SK-N-SH (cell line): ENCODE results near the gene CHST6. TPM values are rescaled to one million over a fixed set of nuclear protein-coding genes. Genes with fewer than 3 reads are reported as not detected.

ENCODE experiments used
- CTCF ChIA-PET: fragments of 300-600, 350-600 bp; formaldehyde crosslinking; extraction: SDS; loops from one replicate; lab custom pipeline; 2021; lab: Yijun Ruan, JAX
- POLR2A ChIA-PET: fragments of 350-600 bp; sonication (Branson Sonifier 250); formaldehyde crosslinking; extraction: SDS; loops from one replicate; lab custom pipeline; 2020; ENCODE audit warnings: antibody characterized with exemption, inconsistent platforms; lab: Yijun Ruan, JAX
- DNase-seq: peaks from one replicate; pipeline ENCODE4 v3.0.0; 2012
- H2AFZ ChIP-seq: fragments of 200-600 bp; sonication (generic); 2 replicates; pipeline ENCODE4 v1.8.1; 2016; ENCODE audit warnings: antibody characterized with exemption, mild to moderate bottlenecking, low read depth
- H3F3A ChIP-seq: fragments of 200-600 bp; sonication (generic); replicated peaks from 2 replicates; pipeline ENCODE3; 2016; ENCODE audit warnings: antibody characterized with exemption, mild to moderate bottlenecking; ENCODE audit not compliant: insufficient read depth
- H3K27ac ChIP-seq, 2 experiments: fragments of 200-500 bp in 1 of 2; fragments of 200-600 bp in 1 of 2; sonication (Bioruptor generic) in 1 of 2; sonication (generic), shearing (Covaris generic) in 1 of 2; 2 replicates each; pipeline versions ENCODE4 v1.5.1 to v1.6.1; 2014 to 2016; ENCODE audit warnings: low read depth in 2 of 2, inconsistent platforms in 1 of 2, low read length in 1 of 2, mild to moderate bottlenecking in 1 of 2, mixed read lengths in 1 of 2
- H3K27me3 ChIP-seq: fragments of 200-600 bp; sonication (generic), shearing (Covaris generic); 2 replicates; pipeline ENCODE4 v1.6.1; 2016; ENCODE audit warnings: mixed run types; ENCODE audit not compliant: insufficient read depth
- H3K36me3 ChIP-seq, 2 experiments: fragments of 200-500 bp in 1 of 2; fragments of 200-600 bp in 1 of 2; sonication (Bioruptor generic) in 1 of 2; sonication (generic) in 1 of 2; replicated peaks in 1 of 2; 2 replicates each; pipeline versions ENCODE3 to v1.5.1; 2014 to 2016; ENCODE audit warnings: low read length in 1 of 2, mild to moderate bottlenecking in 1 of 2; ENCODE audit not compliant: insufficient read depth in 2 of 2, control insufficient read depth in 1 of 2
- H3K4me1 ChIP-seq, 2 experiments: fragments of 200-500 bp in 1 of 2; fragments of 200-600 bp in 1 of 2; sonication (Bioruptor generic) in 1 of 2; sonication (generic), shearing (Covaris generic) in 1 of 2; 2 replicates each; pipeline versions ENCODE4 v1.5.1 to v1.6.1; 2014 to 2016; ENCODE audit warnings: low read depth in 1 of 2, low read length in 1 of 2, mixed run types in 1 of 2; ENCODE audit not compliant: insufficient read depth in 2 of 2, control insufficient read depth in 1 of 2
- H3K4me2 ChIP-seq: fragments of 200-600 bp; sonication (generic), shearing (Covaris generic); 2 replicates; pipeline ENCODE4 v1.6.1; 2017; ENCODE audit warnings: mixed run types
- H3K4me3 ChIP-seq, 2 experiments: fragments of 200-500 bp in 1 of 2; fragments of 200-600 bp in 1 of 2; sonication (Bioruptor generic) in 1 of 2; sonication (generic), shearing (Covaris generic) in 1 of 2; 2 replicates each; pipeline versions ENCODE4 v1.5.1 to v1.8.1; 2014 to 2016; ENCODE audit warnings: low read depth in 2 of 2, inconsistent platforms in 1 of 2, low read length in 1 of 2, mild to moderate bottlenecking in 1 of 2, mixed read lengths in 1 of 2, moderate library complexity in 1 of 2
- H3K79me2 ChIP-seq: fragments of 200-600 bp; sonication (generic); 2 replicates; pipeline ENCODE4 v1.8.1; 2017; ENCODE audit warnings: mild to moderate bottlenecking; ENCODE audit not compliant: insufficient read depth
- H3K9ac ChIP-seq: fragments of 200-600 bp; sonication (generic); 2 replicates; pipeline ENCODE4 v1.6.1; 2017; ENCODE audit warnings: mixed run types
- H3K9me2 ChIP-seq: fragments of 200-600 bp; sonication (generic); 2 replicates; pipeline ENCODE4 v1.6.1; 2017; ENCODE audit warnings: mixed run types
- H3K9me3 ChIP-seq: fragments of 200-600 bp; sonication (generic); 2 replicates; pipeline ENCODE4 v1.6.1; 2017; ENCODE audit warnings: mixed run types, mild to moderate bottlenecking, moderate library complexity
- H4K20me1 ChIP-seq: fragments of 200-600 bp; sonication (generic); 2 replicates; pipeline ENCODE4 v1.6.1; 2017; ENCODE audit warnings: mild to moderate bottlenecking, mixed run types; ENCODE audit not compliant: insufficient read depth
- CHD2 ChIP-seq: fragments of 150-350 bp; IDR thresholded peaks from 2 replicates; pipeline ENCODE4 v1.6.1; 2018; ENCODE audit warnings: low read length; ENCODE audit not compliant: partially characterized antibody
- EP300 ChIP-seq, 2 experiments: IDR thresholded peaks; 2 replicates each; pipeline versions ENCODE4 v1.4.0 to v1.6.1; 2012; ENCODE audit warnings: borderline replicate concordance in 1 of 2, low read depth in 1 of 2, low read length in 1 of 2
- EZH2phosphoT487 ChIP-seq: fragments of 200-600 bp; sonication (generic); IDR thresholded peaks from 2 replicates; pipeline ENCODE4 v1.6.1; 2017; ENCODE audit warnings: low read depth, mixed run types, mild to moderate bottlenecking, antibody characterized with exemption, moderate library complexity, borderline replicate concordance
- FOSL2 ChIP-seq: IDR thresholded peaks from 2 replicates; pipeline ENCODE4 v1.4.0; 2012; ENCODE audit warnings: low read depth, mild to moderate bottlenecking, moderate library complexity, borderline replicate concordance
- FOXJ3 ChIP-seq: sonication (generic); formaldehyde crosslinking; IDR thresholded peaks from 2 replicates; pipeline ENCODE4 v1.5.1; 2020; ENCODE audit warnings: mild to moderate bottlenecking, missing genetic modification reagents
- GABPA ChIP-seq: IDR thresholded peaks from 2 replicates; pipeline ENCODE4 v1.4.0; 2012; ENCODE audit warnings: low read depth, mild to moderate bottlenecking
- GATA2 ChIP-seq: sonication (generic); formaldehyde crosslinking; IDR thresholded peaks from 2 replicates; pipeline ENCODE4 v1.5.0; 2020; ENCODE audit warnings: mild to moderate bottlenecking, missing genetic modification reagents
- JUND ChIP-seq: IDR thresholded peaks from 2 replicates; pipeline ENCODE4 v1.4.0; 2012
- MEF2A ChIP-seq: IDR thresholded peaks from 2 replicates; pipeline ENCODE4 v1.4.0; 2012; ENCODE audit warnings: low read depth, borderline replicate concordance
- MXI1 ChIP-seq: IDR thresholded peaks from 2 replicates; pipeline ENCODE4 v1.6.1; 2012; ENCODE audit warnings: mild to moderate bottlenecking, low read depth, low read length, improper control_type of control experiment
- NFIC ChIP-seq: IDR thresholded peaks from 2 replicates; pipeline ENCODE4 v1.4.0; 2012; ENCODE audit warnings: borderline replicate concordance
- NRF1 ChIP-seq: IDR thresholded peaks from 2 replicates; pipeline ENCODE4 v1.6.1; 2012; ENCODE audit warnings: low read depth, mild to moderate bottlenecking, low read length
- RCOR1 ChIP-seq: fragments of 150-350 bp; IDR thresholded peaks from 2 replicates; pipeline ENCODE4 v1.6.1; 2017; ENCODE audit warnings: antibody characterized with exemption, low read length
- SIN3A ChIP-seq: IDR thresholded peaks from 2 replicates; pipeline ENCODE4 v1.6.1; 2012; ENCODE audit warnings: low read depth, mild to moderate bottlenecking, low read length, moderate library complexity, borderline replicate concordance
- TAF1 ChIP-seq: IDR thresholded peaks from 2 replicates; pipeline ENCODE4 v1.6.1; 2012; ENCODE audit warnings: low read depth, mild to moderate bottlenecking, low read length, moderate library complexity, borderline replicate concordance
- TCF12 ChIP-seq: IDR thresholded peaks from 2 replicates; pipeline ENCODE4 v1.4.0; 2012
- USF2 ChIP-seq: fragments of 150-350 bp; IDR thresholded peaks from 2 replicates; pipeline ENCODE4 v1.6.1; 2017; ENCODE audit warnings: antibody characterized with exemption, low read length, low read depth, borderline replicate concordance
- WGBS: methylation state at CpG from one replicate; pipeline ENCODE4 v1.1.6; 2017; ENCODE audit warnings: low lambda C conversion rate; 5-methylcytosine and 5-hydroxymethylcytosine counted together
- polyA plus RNA-seq, 3 experiments: library from polyadenylated mRNA; depleted of rRNA; stranded (reverse); fragments of >200 nt; gene quantifications; 2 replicates each; pipeline ENCODE4 v1.2.3, GENCODE V29; 2012
- TF ChIP-seq, protein P1 (sequence below): IDR thresholded peaks from 2 replicates; pipeline ENCODE4 v1.4.0; 2012; ENCODE audit warnings: low read depth, borderline replicate concordance
- TF ChIP-seq, protein P2 (sequence below): IDR thresholded peaks from 2 replicates; pipeline ENCODE4 v1.4.0; 2012; ENCODE audit warnings: low read depth, borderline replicate concordance
- TF ChIP-seq, protein P3 (sequence below): fragments of 200-600 bp; sonication (generic); IDR thresholded peaks from 2 replicates; pipeline ENCODE4 v1.6.1; 2017; ENCODE audit warnings: antibody characterized with exemption, mild to moderate bottlenecking, moderate library complexity

The CHST6 gene
- polyA plus RNA-seq, 1 of the 3 experiments (the other 2 are of a cell fraction) = 0.30 TPM

GRCh38 chr16:75488322-75488721 lies 6.9 kb downstream of the CHST6 start:
- H2AFZ ChIP-seq = no peak overlapping the region
- POLR2A ChIA-PET = no interaction called here
- H4K20me1 ChIP-seq = no peaks in the 10 kb centered on the region
- no peaks in the 10 kb centered on the region for H3K36me3 ChIP-seq
- no peak overlapping the region for H3K27ac ChIP-seq
- CTCF ChIA-PET = interaction anchor here (1.2 kb wide), 1 partner anchor 9 kb away, joined by 3 read pairs; no protein-coding TSS in a partner anchor
- H3K9me2 ChIP-seq = no peaks in the 10 kb centered on the region
- no peak for DNase-seq
- no peaks in the 10 kb centered on the region for H3K79me2 ChIP-seq
- H3K9ac ChIP-seq = no peak overlapping the region
- no peaks in the 10 kb centered on the region for H3F3A ChIP-seq
- no peak overlapping the region for H3K4me2 ChIP-seq
- H3K4me3 ChIP-seq = no peak overlapping the region
- 92% methylated on average over 2 of the region's 2 CpGs for WGBS
- no peak for TF ChIP-seq TAF1
- TF ChIP-seq, all 33 proteins: peak for 0
- Histone ChIP-seq H3K9me3 (no peaks in the 10 kb centered on the region), H3K4me1 (peaks cover 0 to 7% of the 10 kb centered on the region in 2 experiments; a peak in 1 of 4 replicates), H3K27me3 (no peaks in the 10 kb centered on the region)

- no peaks in the 10 kb centered on the region for H3K27me3 ChIP-seq
- no peak overlapping the region for H3K9ac ChIP-seq
- POLR2A ChIA-PET = no interaction called here
- no peak overlapping the region for H3K27ac ChIP-seq
- DNase-seq = no peak
- WGBS = 75% methylated on average over 2 of the region's 2 CpGs
- H3K4me3 ChIP-seq = no peak overlapping the region
- H3K4me2 ChIP-seq = no peak overlapping the region
- no peaks in the 10 kb centered on the region for H3K9me2 ChIP-seq
- no peaks in the 10 kb centered on the region for H3K9me3 ChIP-seq
- H4K20me1 ChIP-seq = no peaks in the 10 kb centered on the region
- H3K79me2 ChIP-seq = no peaks in the 10 kb centered on the region
- CTCF ChIA-PET = interaction anchor here (1.1 to 3.0 kb wide), 3 partner anchors 14 to 30 kb away, joined by 4 to 12 read pairs (median 12); partner anchors contain the start of gene TMEM170A
- no peaks in the 10 kb centered on the region for H3F3A ChIP-seq
- TF ChIP-seq NRF1 (no peak), CHD2 (no peak), GATA2 (CRISPR knock-in tag) (no peak), MXI1 (no peak), USF2 (no peak), RCOR1 (no peak), EP300 (IDR thresholded peaks at IDR 0.05; ENCODE audit: borderline replicate concordance in 1 of 2, low read depth in 1 of 2, low read length in 1 of 2) (no peak), NFIC (no peak), FOSL2 (no peak), MEF2A (no peak), TCF12 (no peak), TAF1 (no peak), EZH2phosphoT487 (no peak), FOXJ3 (CRISPR knock-in tag) (no peak), SIN3A (no peak), JUND (no peak), GABPA (no peak)
- TF ChIP-seq, protein P1, sequence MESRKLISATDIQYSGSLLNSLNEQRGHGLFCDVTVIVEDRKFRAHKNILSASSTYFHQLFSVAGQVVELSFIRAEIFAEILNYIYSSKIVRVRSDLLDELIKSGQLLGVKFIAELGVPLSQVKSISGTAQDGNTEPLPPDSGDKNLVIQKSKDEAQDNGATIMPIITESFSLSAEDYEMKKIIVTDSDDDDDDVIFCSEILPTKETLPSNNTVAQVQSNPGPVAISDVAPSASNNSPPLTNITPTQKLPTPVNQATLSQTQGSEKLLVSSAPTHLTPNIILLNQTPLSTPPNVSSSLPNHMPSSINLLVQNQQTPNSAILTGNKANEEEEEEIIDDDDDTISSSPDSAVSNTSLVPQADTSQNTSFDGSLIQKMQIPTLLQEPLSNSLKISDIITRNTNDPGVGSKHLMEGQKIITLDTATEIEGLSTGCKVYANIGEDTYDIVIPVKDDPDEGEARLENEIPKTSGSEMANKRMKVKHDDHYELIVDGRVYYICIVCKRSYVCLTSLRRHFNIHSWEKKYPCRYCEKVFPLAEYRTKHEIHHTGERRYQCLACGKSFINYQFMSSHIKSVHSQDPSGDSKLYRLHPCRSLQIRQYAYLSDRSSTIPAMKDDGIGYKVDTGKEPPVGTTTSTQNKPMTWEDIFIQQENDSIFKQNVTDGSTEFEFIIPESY = no peak
- TF ChIP-seq, protein P2, sequence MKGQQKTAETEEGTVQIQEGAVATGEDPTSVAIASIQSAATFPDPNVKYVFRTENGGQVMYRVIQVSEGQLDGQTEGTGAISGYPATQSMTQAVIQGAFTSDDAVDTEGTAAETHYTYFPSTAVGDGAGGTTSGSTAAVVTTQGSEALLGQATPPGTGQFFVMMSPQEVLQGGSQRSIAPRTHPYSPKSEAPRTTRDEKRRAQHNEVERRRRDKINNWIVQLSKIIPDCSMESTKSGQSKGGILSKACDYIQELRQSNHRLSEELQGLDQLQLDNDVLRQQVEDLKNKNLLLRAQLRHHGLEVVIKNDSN = no peak
- TF ChIP-seq, protein P3, sequence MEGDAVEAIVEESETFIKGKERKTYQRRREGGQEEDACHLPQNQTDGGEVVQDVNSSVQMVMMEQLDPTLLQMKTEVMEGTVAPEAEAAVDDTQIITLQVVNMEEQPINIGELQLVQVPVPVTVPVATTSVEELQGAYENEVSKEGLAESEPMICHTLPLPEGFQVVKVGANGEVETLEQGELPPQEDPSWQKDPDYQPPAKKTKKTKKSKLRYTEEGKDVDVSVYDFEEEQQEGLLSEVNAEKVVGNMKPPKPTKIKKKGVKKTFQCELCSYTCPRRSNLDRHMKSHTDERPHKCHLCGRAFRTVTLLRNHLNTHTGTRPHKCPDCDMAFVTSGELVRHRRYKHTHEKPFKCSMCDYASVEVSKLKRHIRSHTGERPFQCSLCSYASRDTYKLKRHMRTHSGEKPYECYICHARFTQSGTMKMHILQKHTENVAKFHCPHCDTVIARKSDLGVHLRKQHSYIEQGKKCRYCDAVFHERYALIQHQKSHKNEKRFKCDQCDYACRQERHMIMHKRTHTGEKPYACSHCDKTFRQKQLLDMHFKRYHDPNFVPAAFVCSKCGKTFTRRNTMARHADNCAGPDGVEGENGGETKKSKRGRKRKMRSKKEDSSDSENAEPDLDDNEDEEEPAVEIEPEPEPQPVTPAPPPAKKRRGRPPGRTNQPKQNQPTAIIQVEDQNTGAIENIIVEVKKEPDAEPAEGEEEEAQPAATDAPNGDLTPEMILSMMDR = no peak
- peaks cover 0 to 2% of the 10 kb centered on the region in 2 experiments; a peak in 1 of 4 replicates for H3K4me1 ChIP-seq
- no peaks in the 10 kb centered on the region for H3K36me3 ChIP-seq
- no peak overlapping the region for H2AFZ ChIP-seq
These were observed 8.4 kb downstream of the CHST6 start for GRCh38 chr16:75486676-75487313.
